OCI-LY7 (cell line): ENCODE results near the gene CDH12. TPM values are rescaled to one million over a fixed set of nuclear protein-coding genes. Genes with fewer than 3 reads are reported as not detected.

Experiments used
- BruUV-seq: library from RNA; stranded (reverse); fragments of 400-500 nt; replicated peaks from 2 replicates; lab custom pipeline; 2021; lab: Mats Ljungman, UMichigan
- CTCF ChIA-PET: fragments of 300-600 bp; sonication (Branson Sonifier 250); formaldehyde crosslinking; loops from one replicate; lab custom pipeline; 2022; ENCODE audit warnings: antibody characterized with exemption; ENCODE audit not compliant: unreplicated experiment; lab: Charles Lee
- POLR2A ChIA-PET: fragments of 300-600 bp; sonication (Branson Sonifier 250); formaldehyde crosslinking; loops from one replicate; lab custom pipeline; 2022; ENCODE audit warnings: antibody characterized with exemption; lab: Charles Lee
- DNase-seq: peaks from one replicate; pipeline ENCODE4 v3.0.0-alpha.2; 2015; ENCODE audit warnings: low spot score
- H2AFZ ChIP-seq: fragments of 200-600 bp; sonication (generic), shearing (Covaris generic); 2 replicates; pipeline ENCODE4 v1.6.1; 2014; ENCODE audit warnings: mild to moderate bottlenecking, antibody characterized with exemption, low read length, moderate library complexity
- H3K27ac ChIP-seq: fragments of 200-600 bp; sonication (generic); 2 replicates; pipeline ENCODE4 v1.5.1; 2014; ENCODE audit warnings: mixed run types, low read depth, mild to moderate bottlenecking, moderate library complexity, low read length, inconsistent platforms; ENCODE audit not compliant: poor library complexity, severe bottlenecking
- H3K36me3 ChIP-seq: fragments of 200-600 bp; sonication (generic); 2 replicates; pipeline ENCODE4 v1.6.1; 2014; ENCODE audit warnings: mild to moderate bottlenecking, antibody characterized with exemption, low read length, moderate library complexity, mixed read lengths; ENCODE audit not compliant: insufficient read depth
- H3K4me1 ChIP-seq: fragments of 200-600 bp; sonication (generic); 2 replicates; pipeline ENCODE4 v1.5.1; 2014; ENCODE audit warnings: mild to moderate bottlenecking, low read length; ENCODE audit not compliant: insufficient read depth, poor library complexity, severe bottlenecking
- H3K4me2 ChIP-seq: fragments of 200-600 bp; sonication (generic); 2 replicates; pipeline ENCODE4 v1.6.1; 2014; ENCODE audit warnings: mild to moderate bottlenecking, low read length
- H3K4me3 ChIP-seq: fragments of 200-600 bp; sonication (generic); 2 replicates; pipeline ENCODE4 v1.5.1; 2014; ENCODE audit warnings: mild to moderate bottlenecking, low read depth, low read length; ENCODE audit not compliant: poor library complexity, severe bottlenecking
- H3K79me2 ChIP-seq: fragments of 200-600 bp; sonication (generic); 2 replicates; pipeline ENCODE4 v1.6.1; 2016; ENCODE audit warnings: low read depth, mild to moderate bottlenecking, low read length, moderate library complexity, mixed read lengths; ENCODE audit not compliant: insufficient read depth
- H3K9me2 ChIP-seq: fragments of 200-600 bp; sonication (generic); 2 replicates; pipeline ENCODE4 v1.6.1; 2016; ENCODE audit warnings: mild to moderate bottlenecking, low read length, mixed read lengths; ENCODE audit not compliant: insufficient read depth
- H3K9me3 ChIP-seq: fragments of 200-600 bp; sonication (generic); 2 replicates; pipeline ENCODE4 v1.6.1; 2014; ENCODE audit warnings: mild to moderate bottlenecking, mixed run types, low read length, mixed read lengths
- H4K20me1 ChIP-seq: fragments of 200-600 bp; sonication (generic); 2 replicates; pipeline ENCODE4 v1.6.1; 2014; ENCODE audit warnings: mild to moderate bottlenecking, antibody characterized with exemption, low read length, moderate library complexity, mixed read lengths; ENCODE audit not compliant: insufficient read depth
- CTCF ChIP-seq: fragments of 200-600 bp; sonication (generic); conservative IDR thresholded peaks from 2 replicates; pipeline ENCODE4 v1.5.1; 2014; ENCODE audit warnings: mild to moderate bottlenecking, antibody characterized with exemption, low read length, moderate library complexity, mixed read lengths
- EZH2phosphoT487 ChIP-seq: fragments of 200-600 bp; sonication (generic); IDR thresholded peaks from 2 replicates; pipeline ENCODE4 v1.6.1; 2018; ENCODE audit warnings: low read depth, borderline replicate concordance, mild to moderate bottlenecking, mixed run types, antibody characterized with exemption, low read length, moderate library complexity, mixed read lengths
- intact Hi-C: fragments of 100-400 bp; cut with micrococcal nuclease; formaldehyde crosslinking; loops from one replicate; pipeline ENCODE4 v1.10.0; 2022; ENCODE audit not compliant: unreplicated experiment
- total RNA-seq, 2 experiments: library from RNA; depleted of rRNA in 1 of 2; stranded (reverse); fragments of >200 nt in 1 of 2; shearing (Covaris generic) in 1 of 2; gene quantifications; 2 replicates each; pipeline ENCODE4 v1.2.3, GENCODE V29; 2014 to 2022

The CDH12 gene
- total RNA-seq, 2 experiments from 2014 or later = not detected

GRCh38 chr5:21844960-21845359, 1008.2 kb downstream of the CDH12 start:
- Histone ChIP-seq H3K9me2 (no peaks in the 10 kb centered on the region), H3K4me2 (no peak overlapping the region), H2AFZ (no peak overlapping the region), H3K36me3 (no peaks in the 10 kb centered on the region), H3K4me1 (no peaks in the 10 kb centered on the region), H3K9me3 (no peaks in the 10 kb centered on the region), H4K20me1 (no peaks in the 10 kb centered on the region), H3K4me3 (no peak overlapping the region), H3K27ac (no peak overlapping the region), H3K79me2 (no peaks in the 10 kb centered on the region)
- intact Hi-C loops = no loop called here
- POLR2A ChIA-PET = no interaction called here
- CTCF ChIA-PET = no interaction called here
- TF ChIP-seq EZH2phosphoT487 = no peak
- no peak for TF ChIP-seq CTCF
- BruUV-seq = no TSS peak
- DNase-seq = no peak

GRCh38 chr5:21834863-21835262, 1018.3 kb downstream of the CDH12 start:
- Histone ChIP-seq H3K36me3 (no peaks in the 10 kb centered on the region), H3K4me3 (no peak overlapping the region), H3K4me2 (no peak overlapping the region), H3K4me1 (no peaks in the 10 kb centered on the region), H2AFZ (no peak overlapping the region), H3K27ac (no peak overlapping the region), H3K79me2 (no peaks in the 10 kb centered on the region), H4K20me1 (no peaks in the 10 kb centered on the region), H3K9me3 (no peaks in the 10 kb centered on the region), H3K9me2 (no peaks in the 10 kb centered on the region)
- intact Hi-C loops = no loop called here
- TF ChIP-seq EZH2phosphoT487 (no peak), CTCF (no peak)
- DNase-seq = no peak
- BruUV-seq = no TSS peak
- CTCF ChIA-PET = no interaction called here
- POLR2A ChIA-PET = no interaction called here

GRCh38 chr5:21831145-21831787, 1021.9 kb downstream of the CDH12 start:
- CTCF ChIA-PET = no interaction called here

More at GRCh38 chr5:21831145-21831787, 1021.9 kb downstream of the CDH12 start:
- no TSS peak for BruUV-seq
- no peak overlapping the region for H3K27ac ChIP-seq
- H3K36me3 ChIP-seq = no peaks in the 10 kb centered on the region
- no peak overlapping the region for H3K4me3 ChIP-seq
- no peaks in the 10 kb centered on the region for H3K9me3 ChIP-seq
- no peak for TF ChIP-seq CTCF
- no peak for TF ChIP-seq EZH2phosphoT487
- H3K4me2 ChIP-seq = no peak overlapping the region
- POLR2A ChIA-PET = interaction anchor here (0.6 to 1.6 kb wide), 6 partner anchors 9 to 1772 kb away, joined by 3 to 4 read pairs (median 3); no protein-coding TSS in a partner anchor
- intact Hi-C loops = no loop called here
- no peaks in the 10 kb centered on the region for H3K4me1 ChIP-seq
- H3K79me2 ChIP-seq = no peaks in the 10 kb centered on the region
- DNase-seq = no peak
- no peaks in the 10 kb centered on the region for H3K9me2 ChIP-seq
- H4K20me1 ChIP-seq = no peaks in the 10 kb centered on the region
- no peak overlapping the region for H2AFZ ChIP-seq
